A673 (cell line): ENCODE measurements around the gene GIT2. TPM values are rescaled to one million over a fixed set of nuclear protein-coding genes. Genes with fewer than 3 reads are reported as not detected.

Source experiments
- BruUV-seq: library from RNA; stranded (reverse); fragments of 400-500 nt; replicated peaks from 2 replicates; lab custom pipeline; 2021; lab: Mats Ljungman, UMichigan
- CTCF ChIA-PET: fragments of 300-600 bp; sonication (Branson Sonifier 250); formaldehyde crosslinking; loops from one replicate; lab custom pipeline; 2022; ENCODE audit warnings: antibody characterized with exemption; lab: Charles Lee
- POLR2A ChIA-PET: fragments of 300-600 bp; sonication (Branson Sonifier 250); formaldehyde crosslinking; loops from one replicate; lab custom pipeline; 2022; ENCODE audit warnings: antibody characterized with exemption; ENCODE audit not compliant: low non-redundant PET; lab: Charles Lee
- DNase-seq: peaks from one replicate; pipeline ENCODE4 v3.0.0-alpha.2; 2015; ENCODE audit warnings: low spot score
- H3K27ac ChIP-seq: fragments of 200-600 bp; sonication (generic); 2 replicates; pipeline ENCODE4 v1.5.1; 2016; ENCODE audit warnings: mixed run types, low read depth, mild to moderate bottlenecking, mixed read lengths, antibody characterized with exemption, low read length; ENCODE audit not compliant: poor library complexity, severe bottlenecking
- H3K27me3 ChIP-seq: fragments of 200-600 bp; sonication (generic); replicated peaks from 2 replicates; pipeline ENCODE4 v1.6.1; 2017; ENCODE audit warnings: mixed run types, low read depth, mild to moderate bottlenecking, mixed read lengths, antibody characterized with exemption, low read length; ENCODE audit not compliant: insufficient read depth, poor library complexity
- H3K36me3 ChIP-seq: fragments of 200-600 bp; sonication (generic); 2 replicates; pipeline ENCODE4 v1.6.1; 2016; ENCODE audit warnings: mixed run types, mild to moderate bottlenecking, mixed read lengths, antibody characterized with exemption, low read length; ENCODE audit not compliant: insufficient read depth, poor library complexity, severe bottlenecking
- H3K4me1 ChIP-seq: fragments of 200-600 bp; sonication (generic); 2 replicates; pipeline ENCODE4 v1.6.1; 2017; ENCODE audit warnings: mixed run types, mild to moderate bottlenecking, mixed read lengths, antibody characterized with exemption, low read length; ENCODE audit not compliant: insufficient read depth, poor library complexity, severe bottlenecking
- H3K4me3 ChIP-seq: fragments of 200-600 bp; sonication (generic); 2 replicates; pipeline ENCODE4 v1.5.1; 2016; ENCODE audit warnings: low read depth, mixed run types, mild to moderate bottlenecking, mixed read lengths, low read length; ENCODE audit not compliant: poor library complexity, severe bottlenecking
- H3K9me3 ChIP-seq: fragments of 200-600 bp; sonication (generic); 2 replicates; pipeline ENCODE4 v1.6.1; 2016; ENCODE audit warnings: mixed run types, low read depth, mild to moderate bottlenecking, mixed read lengths, antibody characterized with exemption, low read length; ENCODE audit not compliant: poor library complexity, severe bottlenecking
- CTCF ChIP-seq: fragments of 300-800, 200-600 bp; sonication (generic); conservative IDR thresholded peaks from 2 replicates; pipeline ENCODE4 v1.5.1; 2017; ENCODE audit warnings: low read depth, mild to moderate bottlenecking, antibody characterized with exemption, low read length, moderate library complexity, mixed read lengths
- EZH2 ChIP-seq: fragments of 200-600 bp; sonication (generic); IDR thresholded peaks from 2 replicates; pipeline ENCODE4 v1.6.1; 2017; ENCODE audit warnings: borderline replicate concordance, low read depth, mild to moderate bottlenecking, mixed read lengths, antibody characterized with exemption, low read length; ENCODE audit not compliant: poor library complexity, severe bottlenecking
- intact Hi-C: fragments of 100-400 bp; cut with micrococcal nuclease; formaldehyde crosslinking; loops from one replicate; pipeline ENCODE4 v1.10.0; 2022; ENCODE audit not compliant: unreplicated experiment
- total RNA-seq: library from RNA; stranded (reverse); gene quantifications from 2 replicates; pipeline ENCODE4 v1.2.3, GENCODE V29; 2021

GIT2 gene
- total RNA-seq, 1 experiment from 2014 or later: 48.1 TPM

- no peak for DNase-seq
- H3K9me3 ChIP-seq: no peaks in the 10 kb centered on the region
- H3K27ac ChIP-seq: no peak overlapping the region
- no peak overlapping the region for H3K4me3 ChIP-seq
- intact Hi-C loops: no loop called here
- H3K36me3 ChIP-seq: no peaks in the 10 kb centered on the region
- no TSS peak for BruUV-seq
- POLR2A ChIA-PET: no interaction called here
- H3K27me3 ChIP-seq: no peaks in the 10 kb centered on the region
- CTCF ChIA-PET: no interaction called here
- peaks cover 8% of the 10 kb centered on the region for H3K4me1 ChIP-seq
- TF ChIP-seq EZH2: no peak
- no peak for TF ChIP-seq CTCF
Measured at GRCh38 chr12:110004598-110004997, 8.4 kb upstream of the GIT2 start.

GRCh38 chr12:110002676-110003515 lies 6.7 kb upstream of the GIT2 start:
- H3K27ac ChIP-seq: no peak overlapping the region
- no peaks in the 10 kb centered on the region for H3K27me3 ChIP-seq
- H3K36me3 ChIP-seq: no peaks in the 10 kb centered on the region
- intact Hi-C loops: no loop called here
- POLR2A ChIA-PET: no interaction called here
- no TSS peak for BruUV-seq
- no peak for TF ChIP-seq CTCF
- no peak overlapping the region for H3K4me3 ChIP-seq
- CTCF ChIA-PET: no interaction called here
- peaks cover 16% of the 10 kb centered on the region for H3K4me1 ChIP-seq
- DNase-seq: no peak
- H3K9me3 ChIP-seq: no peaks in the 10 kb centered on the region

- CTCF ChIA-PET: no interaction called here
- DNase-seq: no peak
- peaks cover 16% of the 10 kb centered on the region for H3K4me1 ChIP-seq
- intact Hi-C loops: no loop called here
- no peak overlapping the region for H3K4me3 ChIP-seq
- POLR2A ChIA-PET: no interaction called here
- no peak overlapping the region for H3K27ac ChIP-seq
- no peaks in the 10 kb centered on the region for H3K27me3 ChIP-seq
- no TSS peak for BruUV-seq
- no peaks in the 10 kb centered on the region for H3K9me3 ChIP-seq
- no peaks in the 10 kb centered on the region for H3K36me3 ChIP-seq
- TF ChIP-seq CTCF: no peak
- TF ChIP-seq EZH2: no peak
Measured at GRCh38 chr12:110001596-110001995, 5.4 kb upstream of the GIT2 start.
